GM19035 (cell line): ENCODE data around the gene TBK1.
A peak's percentile ranks its signal among the peaks of the same experiment; 100 is the strongest.

ENCODE experiments used
- ATAC-seq: cut with Tn5 transposase; IDR thresholded peaks from one replicate; pipeline ENCODE4 v1.9.1; 2021; ENCODE audit not compliant: unreplicated experiment

The TBK1 gene

DNA sequence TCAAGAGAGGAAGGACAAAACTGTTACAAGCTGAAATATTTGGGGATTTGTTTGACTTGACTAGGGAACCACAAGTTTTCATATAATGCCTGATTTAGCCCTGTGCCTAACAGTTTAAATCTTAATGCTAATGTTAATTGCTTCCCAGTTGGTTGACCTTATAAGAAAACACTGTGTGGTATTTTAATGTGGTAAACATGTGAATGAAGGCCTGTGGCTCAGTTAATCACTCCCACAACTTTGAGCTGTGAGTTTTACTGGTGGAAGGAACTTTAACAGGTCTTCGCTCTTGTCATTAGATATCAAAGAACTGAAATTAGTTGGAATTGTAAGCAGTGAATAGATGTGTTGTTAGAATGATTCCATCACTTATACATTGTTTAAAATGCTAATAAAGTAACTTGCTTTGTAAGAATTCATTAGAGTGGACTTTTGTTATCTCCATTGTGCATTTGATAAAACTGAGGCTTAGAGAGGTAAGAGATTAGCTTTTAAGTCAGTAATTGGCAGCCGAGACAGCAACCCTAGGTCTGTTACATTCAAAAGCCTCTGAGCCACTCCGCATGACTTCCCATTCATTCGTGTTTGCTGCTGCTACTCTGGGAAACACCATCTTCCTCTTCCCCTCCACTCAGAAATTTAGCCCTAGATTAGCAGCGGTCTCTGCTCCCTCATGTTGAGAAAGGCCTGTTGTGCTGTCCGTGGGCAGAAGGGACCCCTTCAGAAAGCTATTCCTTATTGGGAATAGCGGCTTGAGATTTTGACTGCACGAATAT lies 1.0 kb upstream of the TBK1 start:
- ATAC-seq: no peak

DNA sequence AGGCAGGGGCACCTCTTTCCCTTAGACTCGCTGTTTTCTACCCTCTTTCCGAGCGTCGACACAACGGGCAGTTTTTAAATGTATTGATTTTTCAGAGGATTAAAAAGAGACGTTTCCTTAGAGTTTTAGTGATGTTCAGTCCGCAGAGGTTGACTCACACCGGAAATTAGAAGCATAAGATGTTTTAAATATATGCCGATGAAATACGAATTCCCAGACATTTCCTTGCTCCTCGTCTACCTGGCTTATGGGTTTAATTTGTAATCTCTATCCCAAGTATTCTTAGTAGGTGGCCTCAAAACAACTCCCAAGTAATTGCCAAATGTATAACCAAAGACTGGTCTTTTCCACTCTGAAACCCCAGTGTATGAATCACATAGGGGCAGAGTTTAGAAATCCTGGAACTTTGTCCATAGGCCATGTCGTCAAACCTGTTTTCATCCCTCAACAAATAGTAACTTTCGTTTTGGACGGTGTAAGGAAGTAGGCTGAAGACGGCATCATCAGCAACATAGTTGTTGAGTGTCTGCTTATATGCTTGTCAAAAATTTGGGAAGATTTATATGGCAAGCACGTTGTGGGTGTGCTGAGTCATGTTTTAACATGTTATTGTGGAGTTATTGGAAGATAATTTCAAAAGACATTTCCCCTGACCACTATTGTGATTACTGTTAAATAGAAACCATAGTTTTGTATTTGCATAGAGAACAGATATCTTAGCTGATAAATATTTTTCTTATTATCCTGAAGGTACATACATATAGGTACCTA lies 824 bp downstream of the TBK1 start:
- peak; percentile 2 for ATAC-seq

DNA sequence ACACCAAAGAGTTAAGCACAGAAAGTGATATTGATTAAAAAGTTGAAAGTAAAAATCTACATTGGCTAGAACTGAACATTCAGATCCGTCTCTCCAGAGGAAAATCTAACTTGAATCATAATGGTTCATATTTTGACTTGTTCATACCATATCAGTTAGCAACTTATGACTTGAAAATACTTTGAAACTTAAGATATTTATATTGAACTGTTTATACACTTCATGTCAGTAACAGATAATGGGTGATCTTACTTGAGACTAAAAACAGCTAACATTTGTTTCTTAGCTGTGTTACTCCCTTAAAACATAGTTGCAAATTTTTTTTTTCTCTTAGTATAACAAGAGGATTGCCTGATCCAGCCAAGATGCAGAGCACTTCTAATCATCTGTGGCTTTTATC lies 3.6 kb downstream of the TBK1 start:
- no peak for ATAC-seq

DNA sequence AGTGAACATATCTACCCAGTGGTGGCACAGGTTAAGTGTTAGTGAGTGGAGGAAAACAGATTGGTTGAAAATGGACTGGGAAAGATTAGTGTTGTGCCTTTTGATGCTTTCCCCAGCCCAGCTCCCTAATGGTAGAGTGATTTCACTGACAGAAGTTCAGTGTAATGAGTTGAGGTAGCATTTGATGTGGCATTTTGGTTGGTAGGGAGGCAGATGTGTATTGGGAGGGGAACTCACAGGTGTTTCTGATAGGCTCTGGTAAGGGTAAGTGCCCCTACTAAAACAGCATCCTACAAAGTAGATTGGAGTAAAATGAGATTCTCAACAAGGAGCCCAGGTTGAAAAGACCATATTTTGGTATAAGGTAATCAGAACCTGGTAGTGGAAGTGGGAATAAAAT lies 4.2 kb downstream of the TBK1 start:
- ATAC-seq: no peak

DNA sequence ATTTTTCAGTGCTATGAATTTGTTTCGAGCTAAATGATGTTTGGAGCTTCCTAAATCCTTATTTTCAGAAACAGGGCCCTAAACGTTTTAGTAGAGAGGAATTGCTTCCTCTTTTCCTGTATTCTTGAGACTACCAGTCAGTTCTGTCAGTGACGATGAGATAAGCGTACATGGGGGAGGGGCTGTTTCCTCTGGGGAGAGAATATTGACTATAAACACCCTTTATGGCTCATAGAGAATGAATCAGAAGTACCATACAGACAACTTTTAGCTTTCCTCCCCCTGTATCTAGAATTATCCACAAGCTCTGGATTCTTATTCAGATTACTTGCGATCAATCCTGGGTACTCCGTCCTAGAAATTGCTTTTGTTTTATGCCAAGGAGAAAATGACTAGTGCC lies 5.1 kb downstream of the TBK1 start:
- ATAC-seq: no peak

DNA sequence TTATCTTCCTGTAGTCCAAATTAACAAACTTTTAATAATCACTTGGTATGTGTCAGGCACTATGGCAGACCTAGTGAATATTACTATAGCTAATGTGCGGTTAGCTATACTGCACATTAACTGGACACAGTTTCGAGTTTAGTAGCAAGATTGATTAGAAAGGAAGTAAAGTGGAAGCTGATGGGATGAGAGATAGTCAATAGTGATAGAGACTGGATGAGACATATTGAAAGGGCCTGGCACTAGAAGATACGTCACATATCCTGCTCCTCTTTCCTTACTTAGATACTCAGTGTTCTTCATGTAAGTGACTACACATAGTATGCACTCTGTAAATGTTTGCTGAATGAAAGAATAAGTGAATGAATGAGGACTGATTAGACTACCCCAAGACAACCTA lies 5.5 kb downstream of the TBK1 start:
- no peak for ATAC-seq

DNA sequence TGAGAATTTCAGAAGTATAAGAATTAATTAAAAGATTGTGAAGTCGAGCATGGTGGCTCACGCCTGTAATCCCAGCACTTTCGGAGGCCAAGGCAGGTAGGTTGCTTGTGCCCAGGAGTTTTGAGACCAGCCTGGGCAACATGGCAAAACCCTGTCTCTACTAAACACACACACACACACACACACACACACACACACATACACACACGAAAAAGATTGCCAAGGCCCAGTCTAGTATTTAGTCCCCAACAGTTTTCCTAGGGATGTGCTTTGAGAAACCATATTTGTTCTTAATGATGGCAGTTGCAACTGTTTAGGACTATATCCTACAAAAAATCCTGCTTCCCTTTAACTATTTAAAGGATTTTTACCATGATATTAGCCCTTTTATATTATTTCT lies 6.0 kb downstream of the TBK1 start:
- no peak for ATAC-seq

DNA sequence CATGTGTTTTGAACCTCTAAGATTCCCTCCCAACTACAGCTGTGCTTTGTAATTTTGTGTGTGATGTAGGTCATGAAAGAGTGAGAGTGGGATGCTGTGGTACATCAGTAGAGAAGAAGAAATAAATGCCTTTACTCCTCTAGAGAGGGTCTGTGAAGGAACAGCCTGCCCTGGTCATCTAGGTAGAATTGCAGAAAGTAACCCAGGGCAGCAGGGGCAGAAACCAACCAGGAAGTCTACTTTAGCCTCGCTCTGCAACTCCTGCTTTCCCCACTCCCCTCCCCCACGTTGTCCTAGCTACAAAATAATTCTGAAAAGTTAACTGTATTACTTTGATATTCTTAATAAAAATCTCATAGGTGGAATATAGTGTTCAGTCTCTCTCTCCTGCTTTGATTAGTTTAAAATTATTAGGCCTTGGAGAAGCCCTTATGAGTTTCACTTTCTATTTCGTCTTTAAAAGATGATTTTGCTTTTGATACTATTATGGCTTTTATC lies 7.5 kb downstream of the TBK1 start:
- no peak for ATAC-seq

DNA sequence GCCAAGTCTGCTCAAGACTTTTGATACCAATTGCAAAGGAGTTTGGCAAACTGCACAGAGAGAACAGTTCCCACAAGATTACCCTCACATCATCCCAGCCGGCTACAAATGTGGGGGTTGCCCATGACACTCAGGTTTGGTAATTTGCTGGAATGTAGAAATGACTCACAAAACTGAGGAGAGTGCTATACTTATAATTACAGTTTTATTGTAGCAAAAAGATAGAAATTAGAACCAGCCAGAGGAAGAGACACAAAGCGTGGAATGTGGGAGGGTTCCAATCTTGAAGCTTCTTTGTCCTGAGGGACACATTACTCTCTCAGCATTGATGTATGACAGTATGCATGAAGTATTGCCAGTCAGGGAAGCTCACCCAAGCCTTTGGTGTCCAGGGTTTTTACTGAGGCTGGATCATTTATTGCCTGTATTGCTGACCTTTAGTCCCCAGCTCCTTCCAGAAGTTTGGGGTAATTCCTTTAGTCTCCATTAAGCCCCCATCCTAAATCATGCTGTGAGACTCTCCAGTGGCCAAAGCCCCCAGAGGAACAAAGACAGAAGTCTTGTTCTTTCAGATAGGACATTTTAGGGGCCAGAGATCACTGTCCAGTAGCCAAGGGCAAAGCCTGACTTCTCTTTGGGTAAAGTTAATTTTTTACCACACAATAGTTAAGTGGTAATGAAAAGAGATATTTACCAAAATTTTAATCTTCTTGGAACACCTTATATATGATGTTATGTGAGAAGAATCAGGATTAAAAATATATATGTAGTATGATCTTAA lies 9.9 kb downstream of the TBK1 start:
- ATAC-seq: no peak

DNA sequence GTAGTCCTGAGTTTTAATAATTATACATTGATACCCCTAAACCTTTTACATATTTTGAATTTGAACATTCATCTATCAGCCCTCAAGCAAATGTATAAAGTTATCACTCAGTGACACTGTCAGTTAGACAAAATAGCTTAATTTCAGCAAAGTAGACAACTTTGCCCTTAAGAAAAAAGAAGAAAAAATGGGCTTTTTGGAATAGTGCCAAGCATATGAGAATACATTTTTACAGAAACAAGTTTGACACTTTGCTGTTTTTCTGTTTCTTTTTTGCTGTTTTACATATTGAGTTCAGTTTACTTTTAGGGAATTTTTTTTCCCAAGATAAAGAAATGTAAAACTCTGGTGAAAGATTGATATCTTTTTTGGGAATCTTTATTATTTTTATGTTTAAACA lies 14.3 kb downstream of the TBK1 start:
- no peak for ATAC-seq

DNA sequence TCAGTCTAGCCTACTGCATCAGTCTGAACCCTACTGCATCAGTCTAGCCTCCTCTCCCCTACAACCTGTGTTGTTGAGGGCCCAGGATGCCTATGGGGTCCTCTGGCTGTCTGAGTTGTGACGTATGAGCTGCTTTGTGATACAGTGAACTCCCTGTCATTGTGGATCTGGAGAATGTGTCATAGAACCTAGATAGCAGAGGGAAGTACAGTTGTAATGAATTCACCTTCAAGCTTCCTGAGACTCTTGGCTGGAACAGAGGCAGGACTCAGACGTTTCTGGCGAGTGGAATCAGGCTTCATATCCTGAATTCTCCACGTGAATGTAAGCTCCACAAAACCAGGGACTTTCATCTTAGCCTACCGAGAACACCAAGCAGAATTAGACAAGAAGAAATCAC lies 17.0 kb downstream of the TBK1 start:
- no peak for ATAC-seq

DNA sequence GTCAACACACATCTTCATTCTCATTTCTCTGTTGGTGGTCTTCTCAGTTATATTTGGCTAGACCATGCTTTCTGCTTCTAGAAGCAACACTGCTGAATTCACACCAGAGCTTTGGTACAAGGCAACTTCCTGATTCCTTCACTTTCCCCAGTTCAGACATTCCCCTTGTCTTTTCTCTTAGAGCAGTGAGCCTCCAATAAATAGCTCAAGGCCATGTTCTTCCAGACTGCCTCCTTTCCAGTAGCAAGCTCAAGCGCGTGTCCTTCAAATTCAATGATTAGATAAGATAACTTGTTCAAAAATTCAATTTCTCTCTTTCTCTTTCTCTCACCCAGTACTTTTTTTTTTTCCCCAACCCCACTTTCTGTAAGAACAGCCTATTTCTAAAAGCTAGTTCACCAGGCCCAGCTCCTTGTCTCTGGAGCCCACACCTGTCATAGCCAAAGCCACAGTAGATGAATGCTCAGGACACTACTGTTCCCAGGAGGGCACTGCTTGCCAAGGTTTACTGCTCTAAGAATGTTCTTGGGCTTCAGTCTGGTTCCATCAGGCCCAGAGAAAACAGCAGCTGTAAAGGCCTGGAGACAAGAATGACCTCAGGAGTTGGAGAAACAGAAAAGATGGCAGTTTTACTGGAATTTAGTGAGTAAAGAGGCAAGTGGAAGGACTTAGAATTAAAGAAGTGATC lies 17.7 kb downstream of the TBK1 start:
- ATAC-seq: no peak

DNA sequence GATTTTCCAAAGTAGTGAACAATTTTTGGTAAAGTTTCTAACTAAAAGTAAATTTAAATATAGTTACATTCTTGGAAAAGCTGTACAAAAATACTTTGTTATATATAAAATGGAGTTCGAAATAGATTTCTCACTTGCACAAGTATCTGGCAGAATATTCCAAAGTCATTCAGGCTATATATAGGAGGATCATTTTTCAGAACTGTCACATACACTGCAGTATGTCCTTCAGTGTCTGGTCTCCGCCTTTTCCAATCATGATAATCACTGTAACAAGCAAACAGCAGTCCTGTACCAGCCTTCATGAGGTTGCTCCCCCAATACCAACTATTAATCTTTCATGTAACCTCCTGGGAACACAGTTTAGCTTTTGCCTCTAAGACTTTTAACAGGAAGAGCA lies 18.6 kb downstream of the TBK1 start:
- ATAC-seq: no peak

DNA sequence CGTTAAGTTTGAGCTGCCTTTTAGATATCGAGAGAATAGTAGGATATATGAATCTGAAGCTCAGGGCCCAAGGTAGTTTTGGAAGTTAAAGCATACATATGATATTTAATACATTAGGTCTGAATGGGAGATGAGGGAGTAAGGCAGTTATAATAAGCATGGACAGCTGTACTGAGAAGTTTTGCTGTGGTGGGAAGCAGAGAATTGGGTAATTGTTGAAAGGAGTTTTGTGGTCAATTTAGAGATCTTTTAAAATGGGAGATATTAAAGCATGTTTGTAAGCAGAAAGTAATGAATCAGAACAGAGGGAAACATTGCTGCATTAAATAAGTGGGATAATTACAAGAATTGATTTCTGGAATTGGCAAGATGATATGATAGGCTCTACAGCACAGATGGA lies 21.3 kb downstream of the TBK1 start:
- ATAC-seq: no peak

DNA sequence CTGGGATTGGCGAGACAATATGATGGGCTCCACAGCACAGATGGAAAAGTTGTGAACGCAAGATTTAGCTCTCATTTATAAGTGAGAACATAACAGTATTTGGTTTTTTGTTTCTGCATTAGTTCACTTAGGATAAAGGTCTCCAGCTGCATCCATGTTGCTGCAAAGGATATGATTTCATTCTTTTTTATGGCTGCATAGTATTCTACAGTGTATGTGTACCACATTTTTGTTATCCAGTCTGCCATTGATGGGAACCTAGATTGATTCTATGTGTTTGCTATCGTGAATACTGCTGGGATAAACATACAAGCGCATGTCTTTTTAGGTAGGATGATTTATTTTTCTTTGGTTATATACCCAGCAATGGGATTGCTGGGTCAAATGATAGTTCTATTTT lies 23.6 kb downstream of the TBK1 start:
- ATAC-seq: no peak

DNA sequence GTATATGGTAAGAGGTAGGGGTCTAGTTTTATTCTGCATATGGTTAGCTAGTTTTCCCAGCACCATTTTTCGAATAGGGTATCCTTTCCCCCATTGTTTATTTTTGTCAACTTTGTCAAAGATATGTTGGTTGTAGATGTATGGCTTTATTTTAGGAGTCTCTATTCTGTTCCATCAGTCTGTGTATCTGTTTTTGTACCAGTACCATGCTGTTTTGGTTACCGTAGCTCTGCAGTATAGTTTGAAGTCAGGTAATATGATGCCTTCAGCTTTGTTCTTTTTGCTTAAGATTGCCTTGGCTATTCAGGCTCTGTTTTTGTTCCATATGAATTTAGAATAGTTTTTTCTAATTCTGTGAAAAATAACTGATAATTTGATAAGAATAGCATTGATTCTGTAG lies 24.9 kb downstream of the TBK1 start:
- ATAC-seq: no peak

DNA sequence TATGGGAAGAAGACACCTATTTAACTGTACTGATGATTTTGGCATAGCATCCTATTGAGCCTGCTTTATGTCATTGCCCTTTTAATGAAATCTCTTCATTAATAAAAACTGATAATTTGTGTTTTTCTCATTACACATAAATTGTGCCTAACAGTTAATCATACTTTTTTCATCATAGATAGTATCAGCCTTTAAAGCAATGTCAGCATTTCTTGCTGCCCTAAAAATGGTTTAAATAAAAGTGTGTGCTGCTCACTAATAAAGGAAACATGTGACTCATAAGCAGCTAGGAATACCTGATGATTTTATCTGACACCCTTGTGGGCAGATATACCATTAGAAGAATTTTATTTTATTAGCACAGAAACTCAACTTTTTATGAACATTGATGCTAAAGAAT lies 26.7 kb downstream of the TBK1 start:
- ATAC-seq: no peak

DNA sequence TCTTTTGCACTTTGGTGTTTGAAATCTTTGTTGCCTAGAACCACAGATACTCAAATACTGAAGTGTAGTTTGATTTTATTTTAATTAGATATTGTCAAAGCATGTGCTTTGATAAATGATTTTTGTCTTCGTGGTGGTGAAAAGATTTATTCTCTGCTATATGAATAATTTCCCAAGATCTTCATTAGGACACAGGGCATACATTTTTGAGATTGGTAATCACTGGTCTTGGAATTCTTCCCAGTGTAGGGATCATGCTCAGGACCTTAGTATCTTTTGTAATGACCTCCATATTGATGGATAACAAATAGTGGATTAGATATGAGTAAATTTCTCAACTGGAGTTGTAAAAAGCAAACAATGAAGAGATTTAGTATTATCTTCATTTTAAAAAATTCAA lies 28.2 kb downstream of the TBK1 start:
- ATAC-seq: no peak

DNA sequence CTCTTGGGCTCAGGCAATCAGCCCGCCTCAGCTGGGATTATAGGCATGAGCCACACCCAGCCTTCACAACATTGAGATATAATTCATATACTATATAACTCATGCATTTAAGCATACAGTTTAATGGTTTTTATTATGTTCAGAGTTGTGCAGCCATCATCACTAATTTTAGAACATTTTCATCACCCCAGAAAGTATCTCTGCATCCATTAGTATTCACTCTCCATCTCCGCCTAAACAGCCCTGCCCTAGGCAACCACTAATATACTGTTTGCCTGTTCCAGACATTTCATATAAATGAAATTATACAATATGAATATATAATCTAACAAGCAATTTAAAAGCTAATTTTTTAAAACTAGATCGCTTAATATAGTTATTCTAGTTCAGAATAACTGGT lies 34.7 kb downstream of the TBK1 start:
- no peak for ATAC-seq

DNA sequence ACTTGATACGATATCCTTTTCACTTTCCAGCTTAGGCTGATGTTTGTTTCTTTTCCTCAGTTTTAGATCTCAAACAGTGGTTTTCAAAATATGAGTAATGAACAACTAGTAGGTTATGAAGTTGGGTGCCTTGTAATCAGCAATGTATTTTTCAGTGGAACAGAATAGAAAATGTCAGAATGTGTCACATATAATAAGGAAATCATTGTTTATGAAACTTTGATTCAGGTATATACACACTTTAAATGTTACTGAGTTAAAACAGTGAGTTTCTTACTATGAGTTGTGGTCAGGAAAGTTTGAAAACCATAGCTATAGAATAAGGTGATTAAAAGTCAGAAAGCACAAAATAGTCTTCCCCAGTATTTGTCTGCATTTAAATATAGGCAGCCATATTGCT lies 39.8 kb downstream of the TBK1 start:
- no peak for ATAC-seq

DNA sequence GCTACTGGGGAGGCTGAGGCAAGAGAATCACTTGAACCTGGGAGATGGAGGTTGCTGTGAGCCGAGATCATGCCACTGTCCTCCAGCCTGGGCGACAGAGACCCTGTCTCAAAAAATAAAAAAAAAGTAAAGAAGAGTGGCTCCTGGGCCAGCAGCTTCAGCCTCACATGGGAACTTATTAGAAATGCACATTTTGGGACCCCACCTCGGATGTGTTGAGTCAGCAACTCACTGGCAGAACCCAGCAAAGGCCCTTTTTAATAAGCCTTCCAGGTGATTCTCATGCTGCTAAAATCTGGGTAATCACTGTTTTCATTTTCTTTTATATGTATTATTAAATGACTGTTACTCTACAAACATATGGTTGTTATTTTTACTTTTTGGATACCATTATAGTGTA lies 41.6 kb downstream of the TBK1 start:
- no peak for ATAC-seq
